OCI-LY7 (cell line): ENCODE measurements around the gene TSPYL6. TPM values are rescaled to one million over a fixed set of nuclear protein-coding genes. Genes with fewer than 3 reads are reported as not detected.

Experiments
- BruUV-seq: library from RNA; stranded (reverse); fragments of 400-500 nt; replicated peaks from 2 replicates; lab custom pipeline; 2021; lab: Mats Ljungman, UMichigan
- CTCF ChIA-PET: fragments of 300-600 bp; sonication (Branson Sonifier 250); formaldehyde crosslinking; loops from one replicate; lab custom pipeline; 2022; ENCODE audit warnings: antibody characterized with exemption; ENCODE audit not compliant: unreplicated experiment; lab: Charles Lee
- POLR2A ChIA-PET: fragments of 300-600 bp; sonication (Branson Sonifier 250); formaldehyde crosslinking; loops from one replicate; lab custom pipeline; 2022; ENCODE audit warnings: antibody characterized with exemption; lab: Charles Lee
- DNase-seq: peaks from one replicate; pipeline ENCODE4 v3.0.0-alpha.2; 2015; ENCODE audit warnings: low spot score
- H2AFZ ChIP-seq: fragments of 200-600 bp; sonication (generic), shearing (Covaris generic); 2 replicates; pipeline ENCODE4 v1.6.1; 2014; ENCODE audit warnings: mild to moderate bottlenecking, antibody characterized with exemption, low read length, moderate library complexity
- H3K27ac ChIP-seq: fragments of 200-600 bp; sonication (generic); 2 replicates; pipeline ENCODE4 v1.5.1; 2014; ENCODE audit warnings: mixed run types, low read depth, mild to moderate bottlenecking, moderate library complexity, low read length, inconsistent platforms; ENCODE audit not compliant: poor library complexity, severe bottlenecking
- H3K36me3 ChIP-seq: fragments of 200-600 bp; sonication (generic); 2 replicates; pipeline ENCODE4 v1.6.1; 2014; ENCODE audit warnings: mild to moderate bottlenecking, antibody characterized with exemption, low read length, moderate library complexity, mixed read lengths; ENCODE audit not compliant: insufficient read depth
- H3K4me1 ChIP-seq: fragments of 200-600 bp; sonication (generic); 2 replicates; pipeline ENCODE4 v1.5.1; 2014; ENCODE audit warnings: mild to moderate bottlenecking, low read length; ENCODE audit not compliant: insufficient read depth, poor library complexity, severe bottlenecking
- H3K4me2 ChIP-seq: fragments of 200-600 bp; sonication (generic); 2 replicates; pipeline ENCODE4 v1.6.1; 2014; ENCODE audit warnings: mild to moderate bottlenecking, low read length
- H3K4me3 ChIP-seq: fragments of 200-600 bp; sonication (generic); 2 replicates; pipeline ENCODE4 v1.5.1; 2014; ENCODE audit warnings: mild to moderate bottlenecking, low read depth, low read length; ENCODE audit not compliant: poor library complexity, severe bottlenecking
- H3K79me2 ChIP-seq: fragments of 200-600 bp; sonication (generic); 2 replicates; pipeline ENCODE4 v1.6.1; 2016; ENCODE audit warnings: low read depth, mild to moderate bottlenecking, low read length, moderate library complexity, mixed read lengths; ENCODE audit not compliant: insufficient read depth
- H3K9me2 ChIP-seq: fragments of 200-600 bp; sonication (generic); 2 replicates; pipeline ENCODE4 v1.6.1; 2016; ENCODE audit warnings: mild to moderate bottlenecking, low read length, mixed read lengths; ENCODE audit not compliant: insufficient read depth
- H3K9me3 ChIP-seq: fragments of 200-600 bp; sonication (generic); 2 replicates; pipeline ENCODE4 v1.6.1; 2014; ENCODE audit warnings: mild to moderate bottlenecking, mixed run types, low read length, mixed read lengths
- H4K20me1 ChIP-seq: fragments of 200-600 bp; sonication (generic); 2 replicates; pipeline ENCODE4 v1.6.1; 2014; ENCODE audit warnings: mild to moderate bottlenecking, antibody characterized with exemption, low read length, moderate library complexity, mixed read lengths; ENCODE audit not compliant: insufficient read depth
- EZH2phosphoT487 ChIP-seq: fragments of 200-600 bp; sonication (generic); IDR thresholded peaks from 2 replicates; pipeline ENCODE4 v1.6.1; 2018; ENCODE audit warnings: low read depth, borderline replicate concordance, mild to moderate bottlenecking, mixed run types, antibody characterized with exemption, low read length, moderate library complexity, mixed read lengths
- intact Hi-C: fragments of 100-400 bp; cut with micrococcal nuclease; formaldehyde crosslinking; loops from one replicate; pipeline ENCODE4 v1.10.0; 2022; ENCODE audit not compliant: unreplicated experiment
- total RNA-seq, 2 experiments: library from RNA; depleted of rRNA in 1 of 2; stranded (reverse); fragments of >200 nt in 1 of 2; shearing (Covaris generic) in 1 of 2; gene quantifications; 2 replicates each; pipeline ENCODE4 v1.2.3, GENCODE V29; 2014 to 2022
- TF ChIP-seq, protein P1 (sequence below): fragments of 200-600 bp; sonication (generic); conservative IDR thresholded peaks from 2 replicates; pipeline ENCODE4 v1.5.1; 2014; ENCODE audit warnings: mild to moderate bottlenecking, antibody characterized with exemption, low read length, moderate library complexity, mixed read lengths

TSPYL6 gene
- total RNA-seq, 2 experiments from 2014 or later = not detected

DNA sequence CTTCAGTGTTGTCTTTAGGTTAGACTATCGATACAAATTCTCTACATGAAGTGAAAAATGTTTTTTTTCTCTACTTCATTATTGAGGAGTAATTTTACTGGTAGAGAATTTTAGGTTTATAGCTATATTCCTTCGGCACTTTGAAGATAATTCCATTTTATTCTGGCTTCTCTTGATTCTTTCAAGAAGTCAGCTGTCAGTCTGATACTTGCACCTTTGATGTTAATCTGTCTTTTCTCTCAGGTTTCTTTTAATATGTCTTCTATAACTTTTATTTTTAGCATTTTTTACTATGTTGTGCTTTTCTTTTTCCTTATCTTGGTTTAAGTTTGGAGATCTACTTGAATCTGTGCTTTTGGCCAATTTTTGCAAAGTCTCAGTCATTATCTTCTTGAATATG lies 18.6 kb downstream of the TSPYL6 start:
- no TSS peak for BruUV-seq
- no peaks in the 10 kb centered on the region for H4K20me1 ChIP-seq
- TF ChIP-seq EZH2phosphoT487 = no peak
- TF ChIP-seq, protein P1, sequence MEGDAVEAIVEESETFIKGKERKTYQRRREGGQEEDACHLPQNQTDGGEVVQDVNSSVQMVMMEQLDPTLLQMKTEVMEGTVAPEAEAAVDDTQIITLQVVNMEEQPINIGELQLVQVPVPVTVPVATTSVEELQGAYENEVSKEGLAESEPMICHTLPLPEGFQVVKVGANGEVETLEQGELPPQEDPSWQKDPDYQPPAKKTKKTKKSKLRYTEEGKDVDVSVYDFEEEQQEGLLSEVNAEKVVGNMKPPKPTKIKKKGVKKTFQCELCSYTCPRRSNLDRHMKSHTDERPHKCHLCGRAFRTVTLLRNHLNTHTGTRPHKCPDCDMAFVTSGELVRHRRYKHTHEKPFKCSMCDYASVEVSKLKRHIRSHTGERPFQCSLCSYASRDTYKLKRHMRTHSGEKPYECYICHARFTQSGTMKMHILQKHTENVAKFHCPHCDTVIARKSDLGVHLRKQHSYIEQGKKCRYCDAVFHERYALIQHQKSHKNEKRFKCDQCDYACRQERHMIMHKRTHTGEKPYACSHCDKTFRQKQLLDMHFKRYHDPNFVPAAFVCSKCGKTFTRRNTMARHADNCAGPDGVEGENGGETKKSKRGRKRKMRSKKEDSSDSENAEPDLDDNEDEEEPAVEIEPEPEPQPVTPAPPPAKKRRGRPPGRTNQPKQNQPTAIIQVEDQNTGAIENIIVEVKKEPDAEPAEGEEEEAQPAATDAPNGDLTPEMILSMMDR = no peak
- no peaks in the 10 kb centered on the region for H3K36me3 ChIP-seq
- H3K4me3 ChIP-seq = no peak overlapping the region
- DNase-seq = no peak
- H3K4me2 ChIP-seq = no peak overlapping the region
- no peaks in the 10 kb centered on the region for H3K4me1 ChIP-seq
- ChIA-PET POLR2A (interaction anchor here (1.1 kb wide), 1 partner anchor 14 kb away, joined by 3 read pairs; no protein-coding TSS in a partner anchor), CTCF (interaction anchor here (1.2 kb wide), 1 partner anchor 46 kb away, joined by 3 read pairs; no protein-coding TSS in a partner anchor)
- no peak overlapping the region for H3K27ac ChIP-seq
- H3K9me2 ChIP-seq = no peaks in the 10 kb centered on the region
- H2AFZ ChIP-seq = no peak overlapping the region
- no peaks in the 10 kb centered on the region for H3K9me3 ChIP-seq
- intact Hi-C loops = no loop called here
- H3K79me2 ChIP-seq = no peaks in the 10 kb centered on the region

DNA sequence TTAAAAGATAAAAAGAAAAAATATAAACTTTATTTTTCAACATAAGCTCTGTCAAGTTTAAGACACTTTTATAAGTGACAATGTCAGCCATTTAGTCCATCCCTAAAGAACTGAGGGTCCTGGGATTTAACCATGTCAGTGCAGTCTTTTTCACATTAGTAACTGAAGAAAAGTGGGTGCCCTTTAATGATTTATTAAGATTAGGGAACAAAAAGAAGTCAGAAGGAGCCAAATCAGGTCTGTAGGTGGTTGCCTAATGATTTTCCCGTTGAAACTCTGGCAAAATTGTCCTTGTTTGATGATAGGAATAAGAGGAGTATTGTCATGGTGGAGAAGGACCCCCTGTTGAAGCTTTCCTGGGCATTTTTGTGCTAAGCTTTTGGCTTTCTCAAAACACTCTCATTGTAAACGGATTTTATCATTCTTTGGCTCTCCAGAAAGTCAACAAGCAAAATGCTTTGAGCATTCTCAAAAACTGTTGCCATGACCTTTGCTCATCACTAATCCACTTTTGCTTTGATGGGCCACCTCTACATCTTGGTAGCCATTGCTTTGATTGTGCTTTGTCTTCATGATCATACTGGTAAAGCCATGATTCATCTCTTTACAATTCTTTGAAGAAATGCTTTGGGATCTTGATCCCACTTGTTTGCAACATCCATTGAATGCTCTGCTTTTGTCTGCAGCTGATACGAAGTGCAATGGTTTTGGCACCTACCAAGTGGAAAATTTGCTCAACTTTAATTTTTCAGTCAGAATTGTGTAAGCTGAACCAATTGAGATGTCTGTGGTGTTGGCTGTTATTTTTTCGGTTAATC lies 22.0 kb downstream of the TSPYL6 start:
- H3K4me1 ChIP-seq = no peaks in the 10 kb centered on the region
- no peaks in the 10 kb centered on the region for H3K9me2 ChIP-seq
- H3K36me3 ChIP-seq = no peaks in the 10 kb centered on the region
- intact Hi-C loops = no loop called here
- H2AFZ ChIP-seq = no peak overlapping the region
- H3K4me3 ChIP-seq = no peak overlapping the region
- H3K4me2 ChIP-seq = no peak overlapping the region
- H3K79me2 ChIP-seq = no peaks in the 10 kb centered on the region
- TF ChIP-seq EZH2phosphoT487 = no peak
- TF ChIP-seq, protein P1 = no peak
- BruUV-seq = no TSS peak
- no peaks in the 10 kb centered on the region for H4K20me1 ChIP-seq
- CTCF ChIA-PET = no interaction called here
- no peak for DNase-seq
- POLR2A ChIA-PET = interaction anchor here (0.6 to 0.9 kb wide), 3 partner anchors 31 to 70 kb away, joined by 3 to 4 read pairs (median 4); no protein-coding TSS in a partner anchor
- H3K9me3 ChIP-seq = no peaks in the 10 kb centered on the region
- H3K27ac ChIP-seq = no peak overlapping the region

DNA sequence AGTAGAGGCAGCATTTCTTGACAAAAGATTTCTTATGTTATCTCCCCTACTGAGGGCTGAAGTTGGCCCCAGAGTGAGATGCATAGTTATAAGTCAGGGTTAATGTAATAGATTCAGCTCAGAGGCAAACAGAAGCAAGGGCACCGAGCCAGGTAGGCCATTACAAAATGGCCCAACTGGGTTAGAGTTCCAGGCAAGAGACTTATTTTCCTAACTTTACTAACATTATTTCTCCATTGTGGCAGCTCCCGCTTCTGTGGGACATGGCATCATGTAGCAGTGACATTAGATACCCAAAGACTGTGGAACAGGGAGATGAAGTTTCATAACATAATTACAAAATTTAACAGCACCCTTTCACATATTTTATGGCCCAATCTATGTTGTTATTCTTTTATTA lies 27.1 kb downstream of the TSPYL6 start:
- no peaks in the 10 kb centered on the region for H3K9me3 ChIP-seq
- H3K9me2 ChIP-seq = no peaks in the 10 kb centered on the region
- H3K4me3 ChIP-seq = no peak overlapping the region
- H3K4me1 ChIP-seq = no peaks in the 10 kb centered on the region
- no peaks in the 10 kb centered on the region for H4K20me1 ChIP-seq
- BruUV-seq = no TSS peak
- no peak overlapping the region for H3K4me2 ChIP-seq
- TF ChIP-seq, protein P1 = no peak
- TF ChIP-seq EZH2phosphoT487 = no peak
- no peak overlapping the region for H2AFZ ChIP-seq
- H3K36me3 ChIP-seq = no peaks in the 10 kb centered on the region
- no peak overlapping the region for H3K27ac ChIP-seq
- ChIA-PET CTCF (no interaction called here), POLR2A (interaction anchor here (1.0 to 1.1 kb wide), 3 partner anchors 11 to 205 kb away, joined by 3 to 4 read pairs (median 3); no protein-coding TSS in a partner anchor)
- H3K79me2 ChIP-seq = no peaks in the 10 kb centered on the region
- DNase-seq = no peak
- intact Hi-C loops = no loop called here
